Smooth muscle cell (in vitro differentiated cells): ENCODE data around the gene LRRC2. TPM values are rescaled to one million over a fixed set of nuclear protein-coding genes. Genes with fewer than 3 reads are reported as not detected.

Experiments used
- DNase-seq: peaks from one replicate; lab custom pipeline; 2025; ENCODE audit not compliant: unreplicated experiment; lab: John Stamatoyannopoulos, UW
- H2AFZ ChIP-seq: fragments of 200-600 bp; sonication (generic); 2 replicates; pipeline ENCODE4 v1.6.0; 2016; ENCODE audit warnings: antibody characterized with exemption, low read depth, mild to moderate bottlenecking
- H3F3A ChIP-seq: fragments of 200-600 bp; sonication (generic); 2 replicates; pipeline ENCODE4 v1.6.0; 2017; ENCODE audit warnings: antibody characterized with exemption, low read depth
- H3K27ac ChIP-seq: fragments of 200-600 bp; sonication (generic); 2 replicates; pipeline ENCODE4 v1.5.1; 2016; ENCODE audit warnings: low read depth, mild to moderate bottlenecking
- H3K27me3 ChIP-seq: fragments of 200-600 bp; sonication (generic); 2 replicates; pipeline ENCODE4 v1.6.1; 2016; ENCODE audit warnings: low read depth, mild to moderate bottlenecking
- H3K36me3 ChIP-seq: fragments of 200-600 bp; sonication (generic); 2 replicates; pipeline ENCODE4 v1.5.1; 2016; ENCODE audit warnings: low read depth
- H3K4me1 ChIP-seq: fragments of 200-600 bp; sonication (generic); 2 replicates; pipeline ENCODE4 v1.5.1; 2016; ENCODE audit warnings: low read depth
- H3K4me2 ChIP-seq: fragments of 200-600 bp; sonication (generic); 2 replicates; pipeline ENCODE4 v1.6.0; 2016; ENCODE audit warnings: mild to moderate bottlenecking
- H3K4me3 ChIP-seq: fragments of 200-600 bp; sonication (generic); 2 replicates; pipeline ENCODE4 v1.5.1; 2016; ENCODE audit warnings: mild to moderate bottlenecking
- H3K79me2 ChIP-seq: fragments of 200-600 bp; sonication (generic); 2 replicates; pipeline ENCODE4 v1.6.0; 2016; ENCODE audit warnings: low read depth, mild to moderate bottlenecking
- H3K9ac ChIP-seq: fragments of 200-600 bp; sonication (generic); 2 replicates; pipeline ENCODE4 v1.6.0; 2016; ENCODE audit warnings: low read depth
- H3K9me3 ChIP-seq: fragments of 200-600 bp; sonication (generic); replicated peaks from 2 replicates; pipeline ENCODE4 v1.5.1; 2016; ENCODE audit warnings: low read depth
- H4K20me1 ChIP-seq: fragments of 200-600 bp; sonication (generic); 2 replicates; pipeline ENCODE4 v1.6.0; 2016; ENCODE audit warnings: low read depth
- WGBS: methylation state at CpG from one replicate; pipeline ENCODE4 v1.1.7; 2016; ENCODE audit warnings: low lambda C conversion rate; 5-methylcytosine and 5-hydroxymethylcytosine counted together
- polyA plus RNA-seq: library from polyadenylated mRNA; unstranded; fragments of >200 nt; fragmentation: Nextera tagmentation; extraction: Ambion mirVana; gene quantifications from 2 replicates; pipeline ENCODE4 v1.2.1, GENCODE V29; 2016
- total RNA-seq: library from RNA; depleted of rRNA; stranded (reverse); fragments of >200 nt; gene quantifications from 2 replicates; pipeline ENCODE4 v1.2.3, GENCODE V29; 2014
- TF ChIP-seq, protein P1 (sequence below): fragments of 200-600 bp; sonication (generic); IDR thresholded peaks from 2 replicates; pipeline ENCODE4 v1.5.1; 2017; ENCODE audit warnings: borderline replicate concordance, mild to moderate bottlenecking, antibody characterized with exemption; ENCODE audit not compliant: insufficient read depth, poor library complexity, severe bottlenecking

The LRRC2 gene
- total and polyA plus RNA-seq, 2 experiments from 2014 or later = 2.0 to 2.7 TPM

DNA sequence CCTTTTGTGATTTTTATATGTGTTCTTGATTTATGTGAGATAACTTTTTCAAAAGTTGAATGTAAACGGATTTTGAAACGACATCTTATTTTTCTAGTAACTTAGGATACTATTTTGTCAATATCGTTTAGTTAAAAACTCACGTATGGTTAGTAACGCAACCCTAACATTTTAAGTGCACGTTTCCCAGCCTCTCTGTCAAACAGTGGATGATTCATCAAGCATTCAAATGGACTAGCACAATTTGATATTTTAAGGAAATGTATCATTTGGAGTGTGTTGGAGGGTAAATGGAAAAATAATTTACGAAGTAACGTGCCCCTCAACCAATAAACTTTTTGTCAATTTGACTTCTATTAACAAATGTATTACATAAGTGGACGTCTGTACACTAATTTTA lies 45.0 kb downstream of the LRRC2 start:
- Histone ChIP-seq H3F3A (no peaks in the 10 kb centered on the region), H3K36me3 (no peaks in the 10 kb centered on the region), H3K4me3 (no peak overlapping the region), H3K79me2 (no peaks in the 10 kb centered on the region), H2AFZ (no peak overlapping the region), H3K4me1 (no peaks in the 10 kb centered on the region), H3K9me3 (no peaks in the 10 kb centered on the region), H3K27me3 (no peaks in the 10 kb centered on the region), H3K4me2 (no peak overlapping the region), H4K20me1 (no peaks in the 10 kb centered on the region), H3K9ac (no peak overlapping the region), H3K27ac (no peak overlapping the region)
- DNase-seq = no peak
- TF ChIP-seq, protein P1, sequence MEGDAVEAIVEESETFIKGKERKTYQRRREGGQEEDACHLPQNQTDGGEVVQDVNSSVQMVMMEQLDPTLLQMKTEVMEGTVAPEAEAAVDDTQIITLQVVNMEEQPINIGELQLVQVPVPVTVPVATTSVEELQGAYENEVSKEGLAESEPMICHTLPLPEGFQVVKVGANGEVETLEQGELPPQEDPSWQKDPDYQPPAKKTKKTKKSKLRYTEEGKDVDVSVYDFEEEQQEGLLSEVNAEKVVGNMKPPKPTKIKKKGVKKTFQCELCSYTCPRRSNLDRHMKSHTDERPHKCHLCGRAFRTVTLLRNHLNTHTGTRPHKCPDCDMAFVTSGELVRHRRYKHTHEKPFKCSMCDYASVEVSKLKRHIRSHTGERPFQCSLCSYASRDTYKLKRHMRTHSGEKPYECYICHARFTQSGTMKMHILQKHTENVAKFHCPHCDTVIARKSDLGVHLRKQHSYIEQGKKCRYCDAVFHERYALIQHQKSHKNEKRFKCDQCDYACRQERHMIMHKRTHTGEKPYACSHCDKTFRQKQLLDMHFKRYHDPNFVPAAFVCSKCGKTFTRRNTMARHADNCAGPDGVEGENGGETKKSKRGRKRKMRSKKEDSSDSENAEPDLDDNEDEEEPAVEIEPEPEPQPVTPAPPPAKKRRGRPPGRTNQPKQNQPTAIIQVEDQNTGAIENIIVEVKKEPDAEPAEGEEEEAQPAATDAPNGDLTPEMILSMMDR = no peak
- WGBS = 90% methylated on average over 9 of the region's 9 CpGs

DNA sequence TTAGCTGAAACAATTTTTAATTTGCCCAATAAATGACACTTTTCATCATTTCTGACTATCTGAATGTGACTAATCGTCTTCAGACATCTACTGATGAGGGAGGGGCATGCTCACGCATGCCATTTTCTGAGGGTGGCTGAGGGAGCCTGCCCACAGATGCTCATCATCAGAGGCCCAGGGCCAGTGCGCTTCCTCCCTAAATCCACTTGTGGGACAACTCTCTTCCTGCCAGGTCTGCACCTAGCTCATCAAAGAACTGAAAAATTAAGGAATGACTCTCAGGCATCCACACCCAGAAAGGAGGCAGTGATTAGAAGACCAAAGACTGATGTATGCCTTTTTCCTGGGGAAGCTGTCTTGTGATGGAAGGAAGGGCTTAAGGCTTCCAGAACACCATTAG lies 45.6 kb downstream of the LRRC2 start:
- Histone ChIP-seq H2AFZ (no peak overlapping the region), H3K4me1 (no peaks in the 10 kb centered on the region), H3K4me2 (no peak overlapping the region), H4K20me1 (no peaks in the 10 kb centered on the region), H3K9ac (no peak overlapping the region), H3K36me3 (no peaks in the 10 kb centered on the region), H3K27me3 (no peaks in the 10 kb centered on the region), H3K9me3 (no peaks in the 10 kb centered on the region), H3K79me2 (no peaks in the 10 kb centered on the region), H3K27ac (no peak overlapping the region), H3K4me3 (no peak overlapping the region), H3F3A (no peaks in the 10 kb centered on the region)
- 76% methylated on average over 3 of the region's 3 CpGs for WGBS
- DNase-seq = no peak
- TF ChIP-seq, protein P1 = no peak

DNA sequence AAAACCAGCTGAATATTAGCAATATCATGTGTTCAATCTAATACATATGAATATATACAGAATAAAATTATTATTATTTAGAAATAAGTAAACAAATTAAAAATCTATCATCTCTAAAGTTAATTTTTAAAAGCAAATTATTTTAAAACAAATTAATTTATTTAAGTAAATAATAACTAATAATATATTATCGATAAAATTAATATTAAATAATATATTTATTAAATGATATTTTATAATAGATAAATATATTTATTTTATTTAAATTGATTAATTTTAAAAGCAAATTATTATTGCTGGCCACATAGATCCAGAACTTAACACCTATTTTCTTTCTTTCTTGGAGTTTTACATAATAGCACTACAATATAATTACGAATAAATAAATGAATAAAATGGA lies 46.1 kb downstream of the LRRC2 start:
- Histone ChIP-seq H3K4me3 (no peak overlapping the region), H3F3A (no peaks in the 10 kb centered on the region), H3K9me3 (no peaks in the 10 kb centered on the region), H3K4me2 (no peak overlapping the region), H3K36me3 (no peaks in the 10 kb centered on the region), H3K9ac (no peak overlapping the region), H4K20me1 (no peaks in the 10 kb centered on the region), H2AFZ (no peak overlapping the region), H3K27me3 (no peaks in the 10 kb centered on the region), H3K4me1 (no peaks in the 10 kb centered on the region), H3K27ac (no peak overlapping the region), H3K79me2 (no peaks in the 10 kb centered on the region)
- WGBS = 93% methylated on average over 2 of the region's 2 CpGs
- TF ChIP-seq, protein P1 = no peak
- no peak for DNase-seq

DNA sequence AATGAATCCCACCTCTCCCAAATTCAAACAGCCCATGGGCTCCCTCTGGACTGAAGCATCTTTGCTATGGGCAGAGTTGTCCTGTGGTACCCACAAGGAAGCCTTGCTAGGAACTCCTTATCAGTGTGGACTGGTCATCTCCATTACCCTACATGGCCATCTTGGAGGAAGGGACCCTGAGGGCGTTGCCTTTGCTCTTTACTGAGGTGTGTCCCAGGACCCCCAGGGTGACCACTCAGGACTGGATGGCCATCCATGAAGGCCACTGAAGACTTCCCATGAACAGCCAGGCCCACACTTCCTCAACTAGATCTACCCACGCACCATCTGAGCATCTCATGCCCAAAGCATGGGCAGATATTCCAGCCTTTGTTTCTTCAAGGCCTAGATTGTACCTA lies 48.3 kb downstream of the LRRC2 start:
- no peak overlapping the region for H3K4me2 ChIP-seq
- 92% methylated on average over 2 of the region's 2 CpGs for WGBS
- no peaks in the 10 kb centered on the region for H3F3A ChIP-seq
- H2AFZ ChIP-seq = no peak overlapping the region
- DNase-seq = no peak
- no peaks in the 10 kb centered on the region for H3K79me2 ChIP-seq
- H3K4me1 ChIP-seq = no peaks in the 10 kb centered on the region
- H3K9me3 ChIP-seq = no peaks in the 10 kb centered on the region
- no peak overlapping the region for H3K4me3 ChIP-seq
- no peaks in the 10 kb centered on the region for H3K36me3 ChIP-seq
- no peak overlapping the region for H3K9ac ChIP-seq
- no peaks in the 10 kb centered on the region for H3K27me3 ChIP-seq
- no peak overlapping the region for H3K27ac ChIP-seq
- no peaks in the 10 kb centered on the region for H4K20me1 ChIP-seq
- TF ChIP-seq, protein P1 = no peak
